Ovary (tissue), 9 donors: ENCODE data around the gene GANC. TPM values are rescaled to one million over a fixed set of nuclear protein-coding genes. Genes with fewer than 3 reads are reported as not detected.

Experiments used
- DNase-seq, 5 donors: peaks; one replicate each; pipeline ENCODE4 v3.0.0-alpha.2; 2019 to 2020
- H3K27ac ChIP-seq, 2 donors: fragments of 200-600 bp; one replicate each; pipeline versions ENCODE4 v1.5.1 to v1.8.0; 2019 to 2022
- H3K27me3 ChIP-seq: fragments of 200-600 bp; one replicate; pipeline ENCODE4 v1.8.0; 2022
- H3K36me3 ChIP-seq: fragments of 200-600 bp; sonication (generic); one replicate; pipeline ENCODE4 v1.5.1; 2019
- H3K4me1 ChIP-seq: one replicate; pipeline ENCODE4 v1.8.1; 2013; ENCODE audit warnings: mild to moderate bottlenecking, moderate library complexity; ENCODE audit not compliant: insufficient read depth
- H3K4me3 ChIP-seq: fragments of 200-600 bp; sonication (generic); one replicate; pipeline ENCODE4 v1.5.1; 2017
- H3K9me3 ChIP-seq, 2 donors: fragments of 200-600 bp in 1 of 2; sonication (generic) in 1 of 2; one replicate each; pipeline versions ENCODE4 v1.5.1 to v1.8.1; 2013 to 2019; ENCODE audit warnings: mild to moderate bottlenecking in 1 of 2, moderate library complexity in 1 of 2
- CTCF ChIP-seq, 3 donors: fragments of 450-650 bp in 2 of 3; fragments of 200-600 bp in 1 of 3; IDR thresholded peaks; one replicate each; pipeline versions ENCODE4 v1.5.1 to v1.8.0; 2016 to 2022; ENCODE audit warnings: antibody characterized with exemption in 3 of 3, mild to moderate bottlenecking in 1 of 3
- EP300 ChIP-seq: sonication (generic); formaldehyde crosslinking; IDR thresholded peaks from one replicate; pipeline ENCODE4 v1.6.1; 2017; ENCODE audit warnings: antibody characterized with exemption
- POLR2A ChIP-seq: fragments of 450-650 bp; IDR thresholded peaks from one replicate; pipeline ENCODE4 v1.6.1; 2017; ENCODE audit warnings: antibody characterized with exemption, mild to moderate bottlenecking, moderate library complexity
- WGBS, 3 donors: extraction: QIAGEN DNeasy Blood & Tissue Kit in 1 of 3; methylation state at CpG; one replicate each; pipeline versions ENCODE4 v1.1.5 to v1.1.7; 2013 to 2017; 5-methylcytosine and 5-hydroxymethylcytosine counted together
- intact Hi-C, 4 donors: fragments of 100-400 bp; cut with DNase I; formaldehyde crosslinking; loops; one replicate each; pipeline versions ENCODE4 v1.11.0 to v1.15.1; 2022 to 2023
- polyA plus RNA-seq, 2 donors: library from polyadenylated mRNA; stranded (reverse); fragments of 200-250 nt in 1 of 2; fragments of 350-450 nt in 1 of 2; fragmentation: Illumina TruSeq in 1 of 2; extraction: RNeasy Lipid Tissue Mini Kit (QIAGEN cat#74804) in 1 of 2; gene quantifications; one replicate each; pipeline ENCODE4 v1.2.3, GENCODE V29; 2013 to 2014
- total RNA-seq, 7 donors: library from RNA; depleted of rRNA in 2 of 7; stranded (reverse); fragments of >200 nt in 2 of 7; fragmentation: NEBNext Ultra II Directional in 3 of 7; extraction: Animal tissue kit (Norgen Biotek cat#: 25700) in 3 of 7; gene quantifications; one replicate each; pipeline versions ENCODE4 v1.1.0 to v1.2.4, GENCODE V29; 2016 to 2023
- donor health status: DM: no; HTN: no; CAD: no; lungs with moderate emphysema.
- donor health status: DM: no; HTN: no; CAD: no.
- donor health status: Bipolar disorder and iron deficiency.
- donor health status: DM: yes; HTN: yes; CAD: no.
- donor health status: DM: no; HTN: no; CAD: no.
- donor health status: DM: yes; HTN: yes; CAD: no.

The GANC gene
- total and polyA plus RNA-seq, 9 donors = 10.0 to 31.5 (median 28.1) TPM

GRCh38 chr15:42364529-42364928 is 91.5 kb downstream of the GANC start:
- intact Hi-C loops = no loop called here
- WGBS, 3 donors = 21 to 44% (median 26%) methylated on average over 1 of the region's 1 CpG
- Histone ChIP-seq H3K4me3 (no peak overlapping the region), H3K36me3 (no peaks in the 10 kb centered on the region), H3K4me1 (no peaks in the 10 kb centered on the region), H3K9me3 (no peaks in the 10 kb centered on the region), H3K27ac (no peak overlapping the region), H3K27me3 (no peaks in the 10 kb centered on the region)
- no peak for TF ChIP-seq CTCF (IDR thresholded peaks at IDR 0.05)
- no peak for TF ChIP-seq EP300
- TF ChIP-seq POLR2A = no peak
- peak in 4 of 5 donors; percentile 21 to 57 (median 34) for DNase-seq

GRCh38 chr15:42365921-42366550 is 93.0 kb downstream of the GANC start:
- TF ChIP-seq EP300 (no peak), POLR2A (no peak), CTCF (IDR thresholded peaks at IDR 0.05) (no peak)
- intact Hi-C loops = no loop called here
- DNase-seq = no peak
- Histone ChIP-seq H3K27ac (no peak overlapping the region), H3K4me1 (no peaks in the 10 kb centered on the region), H3K27me3 (no peaks in the 10 kb centered on the region), H3K4me3 (no peak overlapping the region), H3K9me3 (no peaks in the 10 kb centered on the region), H3K36me3 (no peaks in the 10 kb centered on the region)
- 91 to 93% (median 92%) methylated on average over 5 of the region's 5 CpGs for WGBS, 3 donors

- WGBS, 3 donors = 71 to 82% (median 76%) methylated on average over 5 of the region's 5 CpGs
- intact Hi-C loops = no loop called here
- H3K4me1 ChIP-seq = no peaks in the 10 kb centered on the region
- no peaks in the 10 kb centered on the region for H3K36me3 ChIP-seq
- H3K27ac ChIP-seq = no peak overlapping the region
- H3K4me3 ChIP-seq = no peak overlapping the region
- no peaks in the 10 kb centered on the region for H3K27me3 ChIP-seq
- no peak for DNase-seq
- no peaks in the 10 kb centered on the region for H3K9me3 ChIP-seq
- no peak for TF ChIP-seq EP300
Measured at GRCh38 chr15:42367041-42367440, 94.0 kb downstream of the GANC start.

- 80 to 84% (median 80%) methylated on average over 3 of the region's 3 CpGs for WGBS, 3 donors
- intact Hi-C loops = no loop called here
- H3K27ac ChIP-seq = no peak overlapping the region
- no peaks in the 10 kb centered on the region for H3K27me3 ChIP-seq
- TF ChIP-seq EP300 = no peak
- no peak for TF ChIP-seq POLR2A
- TF ChIP-seq CTCF (IDR thresholded peaks at IDR 0.05) = no peak
- H3K9me3 ChIP-seq = no peaks in the 10 kb centered on the region
- DNase-seq = no peak
- H3K4me3 ChIP-seq = no peak overlapping the region
- no peaks in the 10 kb centered on the region for H3K36me3 ChIP-seq
- no peaks in the 10 kb centered on the region for H3K4me1 ChIP-seq
Measured at GRCh38 chr15:42368096-42368495, 95.1 kb downstream of the GANC start.

- Histone ChIP-seq H3K27me3 (no peaks in the 10 kb centered on the region), H3K9me3 (no peaks in the 10 kb centered on the region), H3K4me3 (no peak overlapping the region), H3K36me3 (no peaks in the 10 kb centered on the region), H3K4me1 (no peaks in the 10 kb centered on the region), H3K27ac (no peak overlapping the region)
- intact Hi-C loops = no loop called here
- WGBS, 3 donors = 77 to 84% (median 78%) methylated on average over 2 of the region's 2 CpGs
- TF ChIP-seq POLR2A = no peak
- no peak for TF ChIP-seq EP300
- TF ChIP-seq CTCF (IDR thresholded peaks at IDR 0.05) = no peak
- DNase-seq = no peak
Measured at GRCh38 chr15:42371096-42371495, 98.1 kb downstream of the GANC start.
